Fibroblast of mammary gland (primary cell): Measurements from ENCODE around the gene STAT5B.

Experiments
- DNase-seq: peaks from one replicate; pipeline ENCODE4 v3.0.0-alpha.2; 2010; ENCODE audit warnings: low read depth
- H3K4me3 ChIP-seq: 2 replicates; pipeline ENCODE4 v1.5.1; 2011; ENCODE audit warnings: low read depth, mild to moderate bottlenecking, low read length, moderate library complexity; ENCODE audit not compliant: control insufficient read depth
- CTCF ChIP-seq: conservative IDR thresholded peaks from 2 replicates; pipeline ENCODE4 v1.5.1; 2011; ENCODE audit warnings: low read depth, low read length, inconsistent platforms; ENCODE audit not compliant: control insufficient read depth, insufficient read depth

The STAT5B gene

DNA sequence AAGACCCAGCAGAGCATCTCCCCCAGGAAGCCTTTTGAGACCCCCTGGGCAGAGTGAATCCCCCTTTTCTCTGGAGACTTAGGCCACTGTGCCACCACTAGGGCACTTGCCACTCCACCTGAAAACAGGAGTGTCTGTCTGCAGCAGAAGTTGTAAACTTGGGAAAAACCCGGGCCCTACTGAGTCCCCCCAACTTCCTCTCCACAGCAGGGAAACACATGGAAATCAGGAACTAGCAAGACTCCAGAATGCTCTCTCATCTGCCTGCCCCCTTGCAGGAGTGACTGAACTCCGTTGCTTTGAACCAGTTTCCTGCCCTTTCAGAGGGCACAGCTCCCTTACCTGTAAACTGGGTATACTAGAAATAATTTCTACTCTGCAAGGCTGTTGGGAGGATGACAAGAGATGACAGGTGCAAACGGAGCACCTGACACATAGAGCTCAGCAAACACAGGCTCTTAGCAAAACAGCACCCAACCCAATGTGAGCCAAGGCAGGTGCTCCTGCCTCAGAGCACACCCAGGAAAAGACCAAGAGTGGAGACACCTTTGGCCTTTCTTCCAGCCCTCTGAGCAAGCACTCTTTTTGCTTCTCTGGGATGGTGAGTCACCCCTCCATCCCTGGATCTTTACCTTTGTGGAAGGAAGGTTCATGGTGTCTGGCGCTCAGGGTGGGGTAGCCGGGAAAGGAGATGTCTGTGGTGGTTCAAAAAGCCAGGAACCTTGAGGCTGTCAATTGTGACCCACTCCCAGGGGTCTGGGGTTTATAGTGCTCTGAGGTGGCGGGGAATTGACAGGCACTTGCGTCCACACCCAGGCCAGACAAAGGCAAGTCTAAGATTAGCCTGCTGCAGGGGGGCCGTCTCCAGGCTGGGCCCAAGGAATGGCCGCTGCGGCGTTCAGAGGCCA lies 91.2 kb downstream of the STAT5B start, which contains the start of gene HCRT:
Gene HCRT (minus strand): TSS at position 740 of the 908 bp plus-strand sequence. CDS start 87 bp downstream, at position 653.
- no peak within 1 kb of the TSS for H3K4me3 ChIP-seq
- TF ChIP-seq CTCF: no peak
- DNase-seq: no peak

DNA sequence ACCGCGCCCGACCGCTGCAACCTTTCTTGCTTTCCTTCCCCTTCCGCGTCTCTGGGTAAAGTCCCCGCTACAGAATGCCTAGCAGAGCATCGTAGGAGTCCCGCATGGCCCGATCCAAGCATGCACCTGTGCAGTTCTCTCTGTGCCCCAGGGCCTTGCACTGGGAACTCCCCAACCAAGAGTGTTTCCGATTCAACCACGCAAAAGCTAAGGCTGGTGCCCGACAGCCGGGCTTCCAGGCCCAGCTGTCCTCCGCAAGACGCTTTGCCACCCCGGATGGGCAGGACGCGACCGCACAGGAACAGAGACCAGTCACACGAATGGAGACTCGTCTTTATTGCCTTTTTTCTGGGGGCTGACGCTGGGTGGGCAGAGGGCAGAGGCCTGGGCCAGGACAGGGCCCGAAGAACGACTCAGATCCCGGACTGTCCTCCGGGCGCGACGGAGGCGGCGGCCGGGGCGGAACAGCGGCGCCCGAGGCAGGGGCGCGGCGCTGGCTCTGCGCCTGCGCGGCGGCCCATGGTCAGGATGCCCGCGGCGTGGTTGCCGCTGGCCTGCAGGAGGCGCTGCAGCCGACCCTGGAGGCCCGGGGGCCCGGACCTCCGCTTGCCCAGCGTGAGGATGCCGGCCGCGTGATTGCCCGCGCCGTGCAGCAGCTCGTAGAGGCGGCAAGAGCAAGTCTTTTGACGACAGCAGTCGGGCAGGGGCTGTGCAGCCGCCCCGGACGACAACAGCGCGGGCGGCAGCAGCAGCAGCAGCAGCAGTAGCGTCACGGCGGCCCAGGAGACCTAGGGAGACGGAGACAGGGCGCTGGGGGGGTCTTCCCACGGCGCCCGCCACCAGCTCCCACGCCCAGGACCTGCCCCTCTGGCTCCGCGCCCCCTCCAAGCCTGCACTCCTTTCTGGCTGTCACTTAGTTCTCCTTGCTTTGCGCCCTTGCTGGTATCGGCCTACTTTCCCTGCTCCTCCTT lies 92.2 kb downstream of the STAT5B start:
- DNase-seq: peak; percentile 65
- H3K4me3 ChIP-seq: peak overlapping the region; percentile 57
- TF ChIP-seq CTCF: no peak

- DNase-seq: peak; percentile 57
- TF ChIP-seq CTCF: no peak
- peak overlapping the region; percentile 57 for H3K4me3 ChIP-seq
Measured at GRCh38 chr17:42182927-42183734, 93.1 kb downstream of the STAT5B start.

- H3K4me3 ChIP-seq: no peak overlapping the region
- DNase-seq: no peak
- no peak for TF ChIP-seq CTCF
Measured at GRCh38 chr17:42181851-42182207, 94.4 kb downstream of the STAT5B start.

DNA sequence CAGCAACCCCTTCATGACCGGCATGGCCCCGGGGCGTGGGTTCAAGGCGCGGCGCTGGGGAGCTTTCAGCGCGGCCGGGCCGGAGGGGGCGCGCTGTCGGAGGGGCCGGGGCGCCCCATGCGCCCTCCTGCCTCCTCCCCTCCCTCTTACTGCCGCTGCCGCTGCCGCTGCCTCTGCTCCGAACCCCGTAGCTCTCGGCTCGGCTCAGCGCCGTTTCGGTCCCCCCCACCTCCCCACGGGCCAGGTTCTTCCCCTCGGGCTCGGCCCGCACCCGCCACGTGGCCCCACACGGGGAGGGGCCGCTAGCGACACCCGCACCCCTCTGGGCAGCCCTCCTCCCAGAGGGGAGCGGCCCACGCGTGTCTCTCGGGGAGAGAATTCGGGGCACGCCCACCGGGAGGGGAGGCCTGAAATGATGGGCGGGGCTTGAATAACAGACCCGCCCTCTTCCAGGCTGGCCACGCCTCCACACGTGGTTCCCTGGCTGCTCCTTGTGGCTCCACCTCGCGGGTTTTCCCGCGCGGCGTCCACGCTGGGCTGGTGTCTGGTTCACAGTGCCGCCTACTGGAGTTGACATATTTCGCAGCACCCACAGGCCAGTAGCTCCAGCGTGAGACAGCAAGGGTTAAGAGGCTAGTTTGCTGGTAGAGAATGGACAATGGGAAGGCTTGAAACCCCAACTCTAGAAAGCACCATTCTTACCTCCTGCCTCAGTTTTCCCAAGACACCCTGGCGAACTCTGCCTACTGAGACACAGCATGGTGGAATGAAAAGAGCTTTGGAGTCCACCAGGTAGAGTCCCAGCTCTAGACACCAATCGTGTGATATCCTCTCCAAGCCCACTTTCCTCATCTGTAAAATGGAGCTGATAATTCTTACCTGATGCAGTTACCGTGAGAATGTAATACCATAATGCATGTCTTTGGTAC lies 95.0 kb downstream of the STAT5B start, which contains the start of gene KCNH4:
Gene KCNH4 (minus strand): TSS at position 221 of the 929 bp plus-strand sequence. CDS start 197 bp downstream, at position 24.
- H3K4me3 ChIP-seq: no peak within 1 kb of the TSS
- TF ChIP-seq CTCF: peak; percentile 43
- DNase-seq: peak; percentile 72
